ENCODE results near the gene SERPINI1.

- no peak for TF ChIP-seq CTCF (conservative IDR thresholded peaks at IDR 0.05; ENCODE audit: low read length)
- no peak for TF ChIP-seq EZH2phosphoT487 (IDR thresholded peaks at IDR 0.05; ENCODE audit: borderline replicate concordance)
These were observed 13.7 kb downstream of the SERPINI1 start for GRCh38 chr3:167749209-167749608.
